ENCODE data around the gene RPS5.
A peak's percentile ranks its signal among the peaks of the same experiment; 100 is the strongest.
"Not testable (repeated sequence)": the region's sequence is repeated elsewhere in the genome, so short reads cannot be mapped to it uniquely, and the experiment has no call there.

RPS5 gene

DNA sequence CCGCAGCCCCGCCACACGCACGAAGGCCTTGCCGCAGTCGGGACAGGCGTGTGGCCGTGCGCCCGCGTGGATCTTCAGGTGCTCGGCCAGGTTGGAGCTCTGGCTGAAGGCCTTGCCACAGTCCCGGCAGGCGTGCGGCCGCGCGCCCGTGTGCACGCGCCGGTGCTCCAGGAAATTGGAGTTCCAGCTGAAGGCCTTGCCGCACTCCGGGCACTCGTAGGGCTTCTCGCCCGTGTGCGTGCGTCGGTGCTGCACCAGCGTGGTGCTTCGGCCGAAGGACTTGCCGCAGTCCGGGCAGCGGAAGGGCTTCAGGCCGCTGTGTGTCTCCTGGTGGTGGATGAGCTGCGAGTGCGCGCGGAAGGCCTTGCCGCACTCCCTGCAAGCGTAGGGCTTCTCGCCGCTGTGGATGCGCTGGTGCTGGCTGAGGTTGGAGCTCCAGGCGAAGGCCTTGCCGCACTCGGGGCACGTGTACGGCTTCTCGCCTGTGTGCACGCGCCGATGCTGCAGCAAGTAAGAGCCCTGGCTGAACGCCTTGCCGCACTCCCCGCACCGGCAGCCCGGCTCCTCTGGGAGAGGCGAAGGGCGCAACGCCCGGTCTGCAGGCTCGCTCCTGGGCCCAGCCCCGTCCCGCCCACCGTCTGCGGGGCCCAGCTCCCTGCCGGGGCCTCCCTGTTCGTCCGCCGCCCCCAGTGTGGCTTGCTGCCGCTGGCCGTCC is 30.1 kb upstream of the RPS5 start:
- no peak for DNase-seq

- DNase-seq: no peak
Observed at GRCh38 chr19:58357481-58358145, 29.5 kb upstream of the RPS5 start.

GRCh38 chr19:58361900-58362271 is 25.2 kb upstream of the RPS5 start:
- peak; percentile 89 for DNase-seq

- DNase-seq: peak; percentile 100
Observed at GRCh38 chr19:58362272-58362994, 24.6 kb upstream of the RPS5 start, which contains the start of gene ZNF497. Gene ZNF497, minus strand, starts transcription at chr19:58362751. Its CDS starts 5,116 bp downstream, at chr19:58357635.

GRCh38 chr19:58364146-58364545 is 22.9 kb upstream of the RPS5 start:
- DNase-seq: no peak

GRCh38 chr19:58366585-58367430 is 20.3 kb upstream of the RPS5 start:
- DNase-seq: no peak

- no peak for DNase-seq
Observed at GRCh38 chr19:58367698-58368454, 19.2 kb upstream of the RPS5 start.

GRCh38 chr19:58368561-58369360 is 18.3 kb upstream of the RPS5 start:
- DNase-seq: no peak

DNA sequence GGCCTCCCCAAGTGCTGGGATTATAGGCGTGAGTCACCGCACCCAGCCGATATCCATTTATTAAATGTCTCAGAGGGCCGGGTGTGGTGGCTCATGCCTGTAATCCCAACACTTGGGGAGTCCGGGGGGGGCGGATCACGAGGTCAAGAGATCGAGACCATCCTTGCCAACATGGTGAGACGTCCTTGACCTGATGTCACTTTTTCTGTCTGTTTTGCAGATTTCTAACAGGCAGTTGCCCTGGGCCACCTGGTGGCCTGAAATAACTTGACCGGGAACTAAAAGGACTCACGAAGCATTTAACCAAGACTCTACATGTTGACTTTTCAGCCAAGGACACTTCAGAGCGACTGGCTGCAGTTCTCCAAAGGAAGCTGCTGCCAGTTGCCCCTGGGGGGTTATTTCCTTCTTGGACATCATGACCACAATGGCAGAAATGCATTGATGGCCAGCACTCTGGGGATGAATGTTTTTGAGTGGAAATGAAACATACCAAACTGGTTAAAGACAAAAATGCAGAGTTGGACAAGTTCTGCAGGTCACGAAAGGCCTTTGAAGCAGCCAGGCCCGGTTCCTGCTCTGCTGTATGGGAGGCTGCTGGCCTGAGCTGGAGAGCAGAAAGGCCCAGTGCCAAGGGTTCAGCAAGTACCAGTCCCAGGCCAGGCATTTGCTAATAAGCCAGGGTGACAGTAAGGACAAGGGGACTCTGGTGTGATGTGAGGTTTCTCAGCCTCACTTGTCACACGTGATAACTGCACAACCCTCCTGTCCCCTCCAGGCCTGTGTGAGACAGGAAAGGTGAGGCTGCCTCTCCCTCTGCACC is 14.5 kb upstream of the RPS5 start:
- DNase-seq: no peak

DNA sequence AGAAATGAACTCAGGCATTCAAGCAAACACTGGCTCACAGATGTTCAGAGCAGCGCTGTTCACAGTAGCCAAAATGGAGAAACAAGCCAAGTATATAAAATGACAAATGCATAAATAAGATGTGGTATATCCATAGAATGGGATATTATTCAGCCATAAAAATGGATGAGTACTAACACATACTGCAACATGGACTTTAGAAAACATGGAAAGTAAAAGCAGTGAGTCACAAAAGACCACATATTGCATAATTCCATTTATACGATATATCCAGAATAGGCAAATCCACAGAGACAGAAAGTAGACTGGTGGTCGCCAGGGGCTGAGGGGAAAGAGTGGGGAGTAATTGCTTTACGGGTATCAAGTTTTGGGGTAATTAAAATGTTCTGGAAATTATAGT is 12.9 kb upstream of the RPS5 start:
- no peak for DNase-seq

GRCh38 chr19:58376724-58377123 is 10.3 kb upstream of the RPS5 start:
- DNase-seq: not testable (repeated sequence)

GRCh38 chr19:58379246-58379645 is 7.8 kb upstream of the RPS5 start:
- no peak for DNase-seq

DNA sequence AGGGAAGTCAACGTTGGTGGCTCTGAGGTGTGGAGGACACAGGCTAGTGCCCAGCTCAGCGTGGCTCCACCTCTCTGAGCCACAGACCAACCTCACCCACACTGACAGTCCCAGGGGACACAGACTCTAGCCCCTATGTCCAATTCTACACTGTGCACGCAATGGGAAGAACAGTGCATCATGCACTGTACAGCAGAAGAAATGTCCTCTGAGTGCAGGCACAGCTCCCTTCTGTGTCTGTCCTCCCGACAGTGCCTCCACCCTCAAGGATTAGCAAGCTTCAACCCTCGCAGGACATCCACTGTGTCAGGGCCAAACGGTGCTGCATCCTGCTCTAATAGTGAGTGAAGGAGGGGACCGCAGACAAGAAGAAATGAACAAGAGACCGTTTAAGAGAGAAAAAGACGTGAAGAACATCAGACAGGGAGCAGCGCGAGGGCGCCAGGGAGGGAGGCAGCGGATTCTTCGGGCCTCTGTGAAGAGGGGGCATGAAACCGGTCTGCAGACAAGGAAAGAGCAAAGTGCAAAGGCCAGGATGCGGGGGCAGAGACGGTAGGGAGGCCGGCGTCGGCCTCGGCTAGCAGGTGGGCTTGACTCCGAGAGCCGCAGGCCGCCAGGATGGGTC is 6.9 kb upstream of the RPS5 start:
- no peak for DNase-seq

- peak; percentile 100 for DNase-seq
Observed at GRCh38 chr19:58380662-58381459, 6.2 kb upstream of the RPS5 start, which contains the start of gene ZNF837. Gene ZNF837, minus strand, starts transcription at chr19:58381030. Its CDS starts 11,698 bp downstream, at chr19:58369332.

GRCh38 chr19:58381460-58382212 is 5.4 kb upstream of the RPS5 start:
- DNase-seq: no peak

- DNase-seq: no peak
Observed at GRCh38 chr19:58382997-58383603, 4.0 kb upstream of the RPS5 start.

DNA sequence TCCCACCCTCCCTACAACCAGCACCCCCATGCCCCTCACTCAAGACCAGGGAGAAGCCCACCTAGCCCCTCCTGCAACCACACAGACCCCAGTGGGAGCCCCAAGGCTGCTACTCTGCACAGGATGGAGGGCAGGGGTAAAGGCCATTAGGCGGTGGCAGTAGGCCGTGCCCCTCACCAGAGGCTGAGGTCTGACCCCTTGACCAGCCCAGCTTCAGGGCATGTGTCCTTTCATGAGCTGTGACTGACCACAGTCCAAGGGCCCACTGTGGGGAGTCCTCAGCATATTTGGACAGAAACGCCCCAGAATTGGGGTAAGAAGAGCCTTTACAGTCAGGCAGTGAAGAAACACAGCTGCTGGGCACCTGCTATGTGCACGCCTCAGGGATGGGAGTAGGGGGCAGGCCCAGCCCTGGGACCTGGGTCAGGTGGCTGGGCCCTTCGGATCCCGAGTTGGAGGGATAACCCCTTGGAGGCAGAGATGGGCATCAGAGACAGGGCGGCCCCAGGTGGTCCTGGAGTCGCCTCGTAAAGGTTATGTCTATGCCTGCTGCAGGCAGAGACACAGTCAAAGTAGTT is 1.7 kb upstream of the RPS5 start:
- DNase-seq: no peak

All from NCI-H2227 treated with DMSO at 0.1 percent for 48 hours (cell line).